Measurements from ENCODE around the gene DRAP1. TPM values are rescaled to one million over a fixed set of nuclear protein-coding genes. Genes with fewer than 3 reads are reported as not detected.

Gene DRAP1
- total RNA-seq, 1 donor from 2014 or later: 68.5 TPM

GRCh38 chr11:65907878-65908277 lies 11.3 kb upstream of the DRAP1 start:
- Mint-ChIP-seq H3K9me3 (no peaks in the 10 kb centered on the region), H3K36me3 (no peaks in the 10 kb centered on the region), H3K4me1 (peaks cover 3% of the 10 kb centered on the region), H3K27me3 (ENCODE audit: low read depth) (peaks cover 31% of the 10 kb centered on the region), H3K27ac (no peak overlapping the region), H3K4me3 (no peak overlapping the region)
- TF ChIP-seq CTCF (IDR thresholded peaks at IDR 0.05; ENCODE audit: unreplicated experiment): no peak
- no peak for DNase-seq (ENCODE audit: low spot score in 2 of 2, unreplicated experiment in 2 of 2)

DNA sequence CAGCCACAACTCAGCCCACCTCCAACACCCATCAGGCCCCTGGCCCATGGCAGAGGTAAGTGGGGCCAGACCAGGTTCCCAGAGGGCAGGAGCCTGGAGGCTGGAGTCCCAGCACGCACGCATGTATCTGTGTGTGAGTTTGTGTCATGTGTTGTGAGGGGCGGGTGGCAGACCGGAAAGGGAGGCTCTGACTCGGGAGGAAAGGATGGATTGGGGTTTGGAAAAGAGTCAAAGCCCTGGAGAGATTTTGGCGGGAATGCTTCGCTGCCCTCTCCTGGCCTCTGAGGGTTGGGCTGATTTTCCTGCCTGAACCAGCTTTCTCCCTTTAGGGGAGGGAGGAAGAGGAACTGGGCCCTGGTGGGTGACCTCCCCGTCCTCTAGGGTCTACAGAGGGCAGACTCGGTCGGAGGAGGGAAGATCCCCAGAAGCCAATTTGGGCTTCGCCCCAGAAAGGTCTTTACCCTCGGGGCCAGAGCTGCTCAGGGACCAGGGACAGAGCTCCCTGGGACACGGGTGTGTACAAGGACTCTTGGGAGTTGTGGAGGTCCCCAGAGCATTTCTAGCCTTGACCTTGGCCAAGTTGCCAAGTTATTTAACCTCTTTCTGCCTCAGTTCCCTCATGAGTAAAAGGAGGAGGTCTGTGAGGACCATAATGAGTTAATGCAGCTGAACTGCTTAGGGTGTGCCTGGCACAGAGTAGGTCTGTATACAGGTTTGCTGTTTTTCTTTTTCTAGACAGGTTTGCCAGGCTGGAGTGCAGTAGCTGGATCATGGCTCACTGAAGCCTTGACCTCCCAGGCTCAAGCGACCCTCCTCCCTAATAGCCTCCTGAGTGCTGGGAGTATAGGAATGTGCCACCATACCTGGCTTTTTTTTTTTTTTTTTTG lies 7.3 kb upstream of the DRAP1 start:
- Mint-ChIP-seq H3K4me3 (no peak overlapping the region), H3K4me1 (peaks cover 23% of the 10 kb centered on the region), H3K27ac (no peak overlapping the region), H3K9me3 (no peaks in the 10 kb centered on the region), H3K27me3 (ENCODE audit: low read depth) (peaks cover 13% of the 10 kb centered on the region), H3K36me3 (peaks cover 2% of the 10 kb centered on the region)
- TF ChIP-seq CTCF (IDR thresholded peaks at IDR 0.05; ENCODE audit: unreplicated experiment): no peak
- DNase-seq (ENCODE audit: low spot score in 2 of 2, unreplicated experiment in 2 of 2): no peak

DNA sequence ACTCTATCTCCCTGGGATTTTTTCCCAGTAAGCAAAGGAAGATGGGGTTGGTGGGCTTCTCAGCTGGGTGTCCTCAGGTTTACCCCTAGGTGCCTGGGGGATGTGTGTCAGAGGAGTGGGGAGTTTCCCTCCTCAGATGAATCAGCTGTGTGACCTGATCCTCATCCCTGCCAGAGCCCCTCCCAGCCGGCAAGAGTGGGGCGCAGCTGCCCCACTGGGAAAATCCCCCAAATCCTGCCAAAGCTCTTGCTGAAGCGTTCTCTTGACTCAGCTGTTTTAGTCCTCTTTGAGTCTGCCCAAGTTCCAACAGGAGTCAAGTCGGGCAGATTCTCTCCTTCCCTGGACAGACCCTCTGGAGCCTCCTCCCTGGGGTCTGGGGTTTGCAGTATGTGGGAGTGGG lies 6.4 kb upstream of the DRAP1 start:
- Mint-ChIP-seq H3K4me3 (no peak overlapping the region), H3K27ac (no peak overlapping the region), H3K9me3 (no peaks in the 10 kb centered on the region), H3K4me1 (peaks cover 27% of the 10 kb centered on the region), H3K36me3 (peaks cover 5% of the 10 kb centered on the region), H3K27me3 (ENCODE audit: low read depth) (peaks cover 11% of the 10 kb centered on the region)
- TF ChIP-seq CTCF (IDR thresholded peaks at IDR 0.05; ENCODE audit: unreplicated experiment): no peak
- no peak for DNase-seq (ENCODE audit: low spot score in 2 of 2, unreplicated experiment in 2 of 2)

- peak overlapping the region; percentile 81 for H3K27ac Mint-ChIP-seq
- H3K9me3 Mint-ChIP-seq: no peaks in the 10 kb centered on the region
- no peak overlapping the region for H3K4me3 Mint-ChIP-seq
- TF ChIP-seq CTCF (IDR thresholded peaks at IDR 0.05; ENCODE audit: unreplicated experiment): no peak
- H3K4me1 Mint-ChIP-seq: peaks cover 35% of the 10 kb centered on the region
- H3K36me3 Mint-ChIP-seq: peaks cover 5% of the 10 kb centered on the region
- no peaks in the 10 kb centered on the region for H3K27me3 Mint-ChIP-seq (ENCODE audit: low read depth)
- no peak for DNase-seq (ENCODE audit: low spot score in 2 of 2, unreplicated experiment in 2 of 2)
Measured at GRCh38 chr11:65915101-65915820, 4.0 kb upstream of the DRAP1 start.

DNA sequence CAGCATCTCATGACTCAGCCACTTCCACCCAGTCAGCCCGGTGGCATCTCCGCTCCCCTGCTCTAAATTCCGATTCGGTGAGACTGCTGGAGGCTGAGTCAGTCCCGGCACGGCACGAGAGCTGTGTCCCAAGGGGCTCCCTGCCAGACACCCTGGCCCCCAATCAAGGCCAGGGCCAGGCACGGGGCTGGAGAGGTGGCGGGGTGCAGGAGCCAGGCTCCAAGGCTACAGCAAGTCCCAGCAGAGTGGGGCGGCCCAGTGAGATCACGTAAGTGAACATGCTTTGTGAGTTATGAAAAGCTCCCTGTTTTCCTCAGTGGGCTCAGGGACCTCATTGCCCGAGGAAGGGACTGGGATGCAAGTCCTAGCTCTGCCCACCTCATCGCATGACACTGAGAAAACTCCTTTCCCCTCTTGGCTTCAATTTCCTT lies 3.4 kb upstream of the DRAP1 start:
- no peak for TF ChIP-seq CTCF (IDR thresholded peaks at IDR 0.05; ENCODE audit: unreplicated experiment)
- Mint-ChIP-seq H3K27me3 (ENCODE audit: low read depth) (no peaks in the 10 kb centered on the region), H3K9me3 (no peaks in the 10 kb centered on the region), H3K36me3 (peaks cover 5% of the 10 kb centered on the region), H3K4me1 (peaks cover 37% of the 10 kb centered on the region), H3K27ac (peak overlapping the region; percentile 81), H3K4me3 (no peak overlapping the region)
- peak in 1 of 2 experiments; percentile 60 for DNase-seq (ENCODE audit: low spot score in 2 of 2, unreplicated experiment in 2 of 2)

Measured in mesothelial cell of epicardium (in vitro differentiated cells).